Upper lobe of right lung (tissue), 1 donor: ENCODE results near the gene KANSL1. TPM values are rescaled to one million over a fixed set of nuclear protein-coding genes. Genes with fewer than 3 reads are reported as not detected.
A peak's percentile ranks its signal among the peaks of the same experiment; 100 is the strongest.

Experiments
- ATAC-seq: fragments of 200-7000 bp; cut with Tn5 transposase; one replicate; pipeline ENCODE4 v1.9.1; 2020; ENCODE audit warnings: mild to moderate bottlenecking, moderate library complexity
- DNase-seq: peaks from one replicate; pipeline ENCODE4 v3.0.0-alpha.2; 2020
- H3K27ac ChIP-seq: fragments of 200-600 bp; one replicate; pipeline ENCODE4 v1.8.0; 2022
- H3K27me3 ChIP-seq: fragments of 200-600 bp; one replicate; pipeline ENCODE4 v1.8.0; 2022; ENCODE audit warnings: mild to moderate bottlenecking
- H3K36me3 ChIP-seq: fragments of 200-600 bp; one replicate; pipeline ENCODE4 v1.8.0; 2022
- H3K4me1 ChIP-seq: fragments of 200-600 bp; one replicate; pipeline ENCODE4 v1.8.0; 2022
- H3K4me3 ChIP-seq: fragments of 200-600 bp; one replicate; pipeline ENCODE4 v1.8.0; 2022; ENCODE audit warnings: mild to moderate bottlenecking
- H3K9me3 ChIP-seq: fragments of 200-600 bp; one replicate; pipeline ENCODE4 v1.8.0; 2022
- intact Hi-C: fragments of 100-400 bp; cut with DNase I; formaldehyde crosslinking; loops from one replicate; pipeline ENCODE4 v1.11.0; 2022
- total RNA-seq: library from RNA; stranded (reverse); fragmentation: NEBNext Ultra II Directional; extraction: Animal tissue kit (Norgen Biotek cat#: 25700); gene quantifications from one replicate; pipeline ENCODE4 v1.2.1, GENCODE V29; 2021
- TF ChIP-seq, protein P1 (sequence below): fragments of 200-600 bp; IDR thresholded peaks from one replicate; pipeline ENCODE4 v1.8.0; 2022; ENCODE audit warnings: antibody characterized with exemption
- donor health status: DM: no; HTN: yes; CAD: no; lungs with severe emphysema.

The KANSL1 gene
- total RNA-seq, 1 donor from 2014 or later, result 69.8 TPM

DNA sequence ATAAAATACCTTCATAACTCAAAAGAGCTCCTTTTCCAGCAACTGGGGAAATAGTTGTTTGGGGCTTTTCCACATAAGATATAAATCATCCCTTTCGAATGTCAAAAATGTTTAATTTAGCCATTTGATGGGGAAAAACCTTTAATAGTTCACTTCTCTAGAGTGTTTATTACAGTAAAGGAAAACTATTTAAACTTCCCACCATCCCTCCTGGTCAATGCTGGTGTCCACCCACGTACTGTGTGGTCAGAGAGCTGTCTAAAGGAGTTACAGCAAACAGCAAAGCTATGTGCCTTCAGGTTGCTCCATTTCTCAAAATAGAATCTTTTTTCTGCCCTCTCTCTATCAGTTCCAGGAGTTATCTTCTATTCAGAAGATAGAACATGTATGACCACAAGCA lies 33.5 kb downstream of the KANSL1 start:
- ATAC-seq, result peak; percentile 64
- peaks cover 95% of the 10 kb centered on the region for H3K4me1 ChIP-seq
- intact Hi-C loops, result no loop called here

DNA sequence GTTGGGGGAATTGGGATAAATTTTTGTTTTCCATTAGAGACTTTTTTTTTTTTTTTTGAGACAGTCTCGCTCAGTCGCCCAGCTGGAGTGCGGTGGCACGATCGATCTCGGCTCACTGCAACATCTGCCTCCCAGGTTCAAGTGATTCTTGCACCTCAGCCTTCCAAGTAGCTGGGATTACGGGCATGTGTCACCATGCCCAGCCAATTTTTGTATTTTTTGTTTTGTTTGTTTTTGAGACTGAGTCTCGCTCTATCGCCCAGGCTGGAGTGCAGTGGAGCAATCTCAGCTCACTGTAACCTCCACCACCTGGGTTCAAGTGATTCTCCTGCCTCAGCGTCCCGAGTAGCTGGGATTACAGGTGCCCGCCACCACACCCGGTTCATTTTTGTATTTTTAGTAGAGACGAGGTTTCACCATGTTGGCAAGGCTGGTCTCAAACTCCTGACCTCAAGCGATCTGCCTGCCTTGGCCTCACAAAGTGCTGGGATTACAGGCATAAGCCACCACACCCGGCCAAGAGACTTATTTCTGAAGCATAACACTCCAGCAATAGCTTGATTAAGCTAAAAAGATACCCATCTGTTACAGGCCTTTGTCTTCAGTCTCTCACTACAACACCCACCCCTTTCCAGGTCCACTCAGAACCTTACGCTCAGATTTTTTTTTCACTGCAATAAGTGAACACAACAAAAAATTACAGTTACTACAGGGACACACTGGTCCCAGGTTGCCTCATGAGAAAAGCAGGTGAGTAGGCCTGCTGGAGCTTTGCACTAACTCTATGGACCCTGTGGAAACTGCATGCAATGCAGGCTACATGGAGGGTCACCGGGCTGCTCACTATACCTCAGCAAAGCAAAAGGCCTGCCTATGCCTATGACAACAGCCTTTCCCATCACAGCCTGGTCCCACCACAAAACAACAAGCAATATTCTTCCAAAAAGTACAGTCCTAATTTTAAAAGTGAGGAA lies 34.6 kb downstream of the KANSL1 start:
- H3K9me3 ChIP-seq, result no peaks in the 10 kb centered on the region
- H3K4me1 ChIP-seq, result peaks cover 95% of the 10 kb centered on the region
- no peak overlapping the region for H3K4me3 ChIP-seq
- intact Hi-C loops, result no loop called here
- H3K36me3 ChIP-seq, result no peaks in the 10 kb centered on the region
- no peaks in the 10 kb centered on the region for H3K27me3 ChIP-seq
- peak overlapping the region; percentile 34 for H3K27ac ChIP-seq
- DNase-seq, result no peak
- TF ChIP-seq, protein P1, sequence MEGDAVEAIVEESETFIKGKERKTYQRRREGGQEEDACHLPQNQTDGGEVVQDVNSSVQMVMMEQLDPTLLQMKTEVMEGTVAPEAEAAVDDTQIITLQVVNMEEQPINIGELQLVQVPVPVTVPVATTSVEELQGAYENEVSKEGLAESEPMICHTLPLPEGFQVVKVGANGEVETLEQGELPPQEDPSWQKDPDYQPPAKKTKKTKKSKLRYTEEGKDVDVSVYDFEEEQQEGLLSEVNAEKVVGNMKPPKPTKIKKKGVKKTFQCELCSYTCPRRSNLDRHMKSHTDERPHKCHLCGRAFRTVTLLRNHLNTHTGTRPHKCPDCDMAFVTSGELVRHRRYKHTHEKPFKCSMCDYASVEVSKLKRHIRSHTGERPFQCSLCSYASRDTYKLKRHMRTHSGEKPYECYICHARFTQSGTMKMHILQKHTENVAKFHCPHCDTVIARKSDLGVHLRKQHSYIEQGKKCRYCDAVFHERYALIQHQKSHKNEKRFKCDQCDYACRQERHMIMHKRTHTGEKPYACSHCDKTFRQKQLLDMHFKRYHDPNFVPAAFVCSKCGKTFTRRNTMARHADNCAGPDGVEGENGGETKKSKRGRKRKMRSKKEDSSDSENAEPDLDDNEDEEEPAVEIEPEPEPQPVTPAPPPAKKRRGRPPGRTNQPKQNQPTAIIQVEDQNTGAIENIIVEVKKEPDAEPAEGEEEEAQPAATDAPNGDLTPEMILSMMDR, result no peak
- ATAC-seq, result no peak

More for the DNA sequence above, 33.5 kb downstream of the KANSL1 start:
- H3K9me3 ChIP-seq, result no peaks in the 10 kb centered on the region
- H3K27ac ChIP-seq, result no peak overlapping the region
- no peaks in the 10 kb centered on the region for H3K27me3 ChIP-seq
- no peak for DNase-seq
- TF ChIP-seq, protein P1, result no peak
- H3K4me3 ChIP-seq, result no peak overlapping the region
- no peaks in the 10 kb centered on the region for H3K36me3 ChIP-seq

DNA sequence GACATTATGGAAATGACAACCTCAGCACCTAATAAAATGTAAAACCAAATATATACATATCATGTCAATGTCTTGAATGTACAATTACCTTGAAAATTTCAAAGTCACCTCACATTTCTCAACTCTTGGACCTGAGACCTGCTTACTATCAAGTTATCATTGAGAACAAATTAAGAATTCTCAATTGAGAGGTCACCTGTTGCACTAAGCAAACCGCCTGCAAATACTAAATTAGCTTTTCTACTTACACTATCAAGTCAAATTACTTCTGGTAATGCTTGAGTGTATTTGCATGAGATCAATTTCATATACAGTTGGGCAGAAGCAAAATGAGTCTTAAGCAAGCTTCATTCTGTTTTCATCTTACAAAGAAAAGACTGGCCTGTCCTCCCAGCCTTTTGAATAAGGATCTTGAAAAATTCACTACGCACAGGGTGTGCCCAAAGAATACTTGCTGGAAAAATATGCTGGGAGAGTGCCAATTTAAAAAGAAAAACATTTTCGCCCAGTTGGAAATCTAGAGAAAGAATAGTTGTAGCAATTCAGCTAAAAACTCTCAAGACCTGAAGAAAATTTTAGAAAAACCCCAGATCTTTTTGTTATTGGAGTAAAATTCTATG lies 35.7 kb downstream of the KANSL1 start:
- Histone ChIP-seq H3K27me3 (no peaks in the 10 kb centered on the region), H3K27ac (peak overlapping the region; percentile 34), H3K9me3 (no peaks in the 10 kb centered on the region), H3K4me3 (no peak overlapping the region), H3K4me1 (peaks cover 95% of the 10 kb centered on the region), H3K36me3 (no peaks in the 10 kb centered on the region)
- no peak for DNase-seq
- ATAC-seq, result peak; percentile 41
- intact Hi-C loops, result no loop called here
- TF ChIP-seq, protein P1, result no peak

DNA sequence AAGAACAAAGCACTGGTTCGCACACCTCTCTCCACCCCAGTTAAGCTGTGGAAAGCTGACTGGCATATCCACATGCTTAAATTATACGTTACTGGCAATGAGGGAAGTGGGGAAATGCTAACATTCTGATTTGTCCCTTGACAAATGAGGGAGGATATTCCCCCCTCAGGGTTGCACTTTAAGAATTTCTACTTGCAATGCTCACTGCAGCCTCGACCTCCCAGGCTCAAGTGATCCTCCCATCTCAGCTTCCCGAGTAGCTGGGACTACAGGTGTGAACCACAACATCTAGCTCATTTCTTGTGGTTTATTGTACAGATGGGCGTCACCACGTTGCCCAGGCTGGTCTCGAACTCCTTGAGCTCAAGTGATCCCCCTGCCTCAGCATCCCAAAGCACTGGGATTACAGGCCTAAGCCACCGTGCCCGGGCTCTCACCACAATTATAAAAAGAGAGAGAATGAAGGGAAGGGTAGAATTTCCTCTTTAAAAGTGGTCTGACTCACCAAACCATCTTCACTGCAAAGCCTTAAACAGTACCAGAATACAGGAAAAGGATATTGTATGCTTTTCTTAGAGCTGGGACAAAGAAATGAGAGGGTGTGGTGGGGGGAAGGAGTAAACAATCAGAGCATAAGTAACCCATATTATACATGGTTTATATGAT lies 38.9 kb downstream of the KANSL1 start:
- DNase-seq, result no peak
- Histone ChIP-seq H3K27ac (no peak overlapping the region), H3K27me3 (no peaks in the 10 kb centered on the region), H3K4me3 (no peak overlapping the region), H3K9me3 (no peaks in the 10 kb centered on the region), H3K36me3 (no peaks in the 10 kb centered on the region), H3K4me1 (peaks cover 94% of the 10 kb centered on the region)
- TF ChIP-seq, protein P1, result no peak
- no peak for ATAC-seq
- intact Hi-C loops, result no loop called here

DNA sequence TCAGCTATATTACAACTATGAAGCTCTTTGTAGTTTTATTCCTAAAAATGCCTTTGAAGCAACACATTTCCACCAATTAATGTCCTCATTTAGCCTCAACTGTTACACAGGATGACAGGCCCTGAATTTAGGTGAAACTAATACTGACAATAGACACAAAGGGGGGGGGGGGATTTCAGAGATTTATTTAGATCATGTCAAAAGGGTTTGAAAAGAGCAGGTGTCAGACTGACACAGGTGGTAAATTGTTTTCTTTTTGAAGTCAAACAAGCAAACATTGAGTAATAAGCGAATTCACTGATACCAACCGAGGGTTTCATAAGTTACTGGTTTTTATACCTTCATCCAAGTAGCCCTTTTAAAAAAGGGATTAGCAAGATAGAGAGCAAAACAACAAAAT lies 40.8 kb downstream of the KANSL1 start:
- intact Hi-C loops, result no loop called here
- H3K4me3 ChIP-seq, result no peak overlapping the region
- no peak overlapping the region for H3K27ac ChIP-seq
- TF ChIP-seq, protein P1, result no peak
- H3K9me3 ChIP-seq, result no peaks in the 10 kb centered on the region
- no peak for DNase-seq
- H3K36me3 ChIP-seq, result no peaks in the 10 kb centered on the region
- no peaks in the 10 kb centered on the region for H3K27me3 ChIP-seq
- ATAC-seq, result no peak
- peaks cover 82% of the 10 kb centered on the region for H3K4me1 ChIP-seq
